HG03342 (cell line): Measurements from ENCODE around the gene CYP4Z1.
"Not testable (repeated sequence)": the region's sequence is repeated elsewhere in the genome, so short reads cannot be mapped to it uniquely, and the experiment has no call there.

Experiments
- ATAC-seq: cut with Tn5 transposase; IDR thresholded peaks from one replicate; pipeline ENCODE4 v1.9.1; 2021; ENCODE audit warnings: mild to moderate bottlenecking, moderate library complexity; ENCODE audit not compliant: unreplicated experiment

The CYP4Z1 gene

DNA sequence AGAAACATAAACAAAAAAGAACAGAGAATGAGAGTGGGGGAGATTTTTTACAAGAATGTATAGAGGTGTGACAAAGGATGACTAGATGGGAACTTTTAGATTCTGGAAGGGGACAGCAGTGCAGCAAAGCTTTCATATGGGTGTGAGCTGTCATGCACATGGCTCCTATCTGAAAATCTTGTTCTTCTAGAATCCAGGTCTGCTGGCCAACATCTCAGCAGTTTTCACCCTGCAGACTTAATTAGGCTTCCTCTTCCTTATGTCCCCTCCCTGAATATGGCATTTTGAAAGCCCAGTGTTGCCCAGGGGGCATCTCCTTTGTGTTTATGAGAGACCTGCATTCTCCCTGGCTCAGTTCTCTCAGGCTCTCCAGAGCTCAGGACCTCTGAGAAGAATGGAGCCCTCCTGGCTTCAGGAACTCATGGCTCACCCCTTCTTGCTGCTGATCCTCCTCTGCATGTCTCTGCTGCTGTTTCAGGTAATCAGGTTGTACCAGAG, at the start of gene CYP4Z1:
TSS of gene CYP4Z1 (plus strand) at position 135 of the 498 bp plus-strand sequence. CDS start at position 395, 260 bp downstream.
- no peak for ATAC-seq

GRCh38 chr1:47021070-47021469, 46.0 kb upstream of the CYP4Z1 start:
- ATAC-seq = no peak

DNA sequence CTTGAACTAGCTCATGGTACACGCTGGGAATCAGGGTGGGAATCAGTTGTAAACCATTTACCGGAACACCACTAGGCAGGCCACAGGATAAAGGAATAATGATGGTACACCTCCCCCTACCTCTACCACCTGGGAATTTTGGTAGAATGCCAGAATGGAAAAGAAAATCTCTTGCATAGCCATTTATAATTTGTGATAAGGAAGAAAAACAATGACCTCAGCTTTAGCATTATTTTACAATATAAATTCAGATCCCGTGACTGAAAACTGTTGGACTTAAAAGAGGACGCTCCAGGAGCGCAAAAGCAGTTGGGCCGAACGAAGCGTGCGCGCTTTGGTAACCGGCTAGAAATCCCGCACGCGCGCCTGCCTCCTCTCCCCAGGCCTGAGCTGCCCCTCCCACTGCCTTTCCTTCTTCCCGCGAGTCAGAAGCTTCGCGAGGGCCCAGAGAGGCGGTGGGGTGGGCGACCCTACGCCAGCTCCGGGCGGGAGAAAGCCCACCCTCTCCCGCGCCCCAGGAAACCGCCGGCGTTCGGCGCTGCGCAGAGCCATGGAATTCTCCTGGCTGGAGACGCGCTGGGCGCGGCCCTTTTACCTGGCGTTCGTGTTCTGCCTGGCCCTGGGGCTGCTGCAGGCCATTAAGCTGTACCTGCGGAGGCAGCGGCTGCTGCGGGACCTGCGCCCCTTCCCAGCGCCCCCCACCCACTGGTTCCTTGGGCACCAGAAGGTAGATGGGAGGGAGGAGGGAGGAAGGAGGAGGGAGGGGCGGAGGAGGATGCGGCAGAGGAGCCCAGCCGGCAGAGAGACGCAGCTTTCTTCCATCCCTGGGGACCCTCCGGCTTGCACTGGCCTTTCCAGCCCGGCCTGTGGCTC, 43.5 kb upstream of the CYP4Z1 start, which contains the start of gene CYP4X1:
TSS of gene CYP4X1 (plus strand) at position 402 of the 873 bp plus-strand sequence. CDS start at position 551, 149 bp downstream.
- ATAC-seq = no peak

DNA sequence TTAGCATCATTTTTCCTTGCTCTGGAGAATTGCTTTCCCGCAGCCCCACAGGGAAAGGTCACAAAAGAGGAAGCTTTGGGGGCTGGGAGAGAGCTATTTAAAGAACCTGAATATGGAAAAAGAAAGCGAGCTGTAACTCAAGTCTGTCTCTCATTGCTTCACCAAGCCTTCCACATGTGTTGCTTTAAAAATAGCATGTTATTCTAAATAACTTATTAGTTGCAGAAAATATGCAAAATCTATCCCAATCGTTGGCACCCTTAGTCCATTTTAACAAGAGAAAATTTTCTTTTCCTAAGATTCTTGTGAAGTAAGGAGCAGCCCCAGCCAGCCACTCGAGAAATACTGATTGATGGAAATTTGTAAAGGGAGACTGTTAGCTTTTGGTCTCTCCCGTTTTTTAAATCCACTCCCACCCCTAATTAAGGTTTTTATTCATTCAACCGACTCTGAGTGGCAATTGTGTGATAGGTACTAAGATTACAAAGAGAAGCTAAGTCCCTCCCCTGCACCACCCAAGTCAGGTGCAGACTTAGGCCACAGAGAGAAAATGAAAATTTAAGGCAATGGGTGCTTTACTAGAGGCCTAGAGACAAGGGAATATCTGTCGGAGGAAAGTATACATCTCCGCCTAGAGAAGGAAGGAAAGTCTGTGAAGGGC, 42.8 kb upstream of the CYP4Z1 start:
- ATAC-seq = no peak

GRCh38 chr1:47030170-47030805, 36.7 kb upstream of the CYP4Z1 start:
- no peak for ATAC-seq

DNA sequence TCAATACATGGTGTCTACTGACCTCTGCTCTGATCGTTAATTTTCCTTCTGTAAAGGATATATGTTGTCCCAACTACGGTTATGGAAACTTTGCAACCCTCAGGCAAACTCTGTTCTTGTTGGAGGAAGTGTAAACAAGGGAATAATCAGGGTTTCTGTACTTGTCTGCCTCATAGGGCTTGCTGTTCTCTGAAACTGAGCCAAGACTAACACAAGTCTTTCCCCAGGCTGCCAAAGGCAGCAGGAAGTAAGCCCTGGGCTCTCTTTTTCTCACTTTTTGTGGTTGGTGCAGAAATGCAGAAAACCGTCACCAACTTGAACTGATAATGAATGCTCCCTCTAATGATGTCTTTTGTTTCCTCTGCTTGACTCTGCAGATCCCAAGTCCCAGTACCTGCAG, 36.0 kb upstream of the CYP4Z1 start:
- ATAC-seq = no peak

- no peak for ATAC-seq
These were observed 35.4 kb upstream of the CYP4Z1 start for GRCh38 chr1:47031585-47031984.

- no peak for ATAC-seq
These were observed 30.3 kb upstream of the CYP4Z1 start for GRCh38 chr1:47036764-47037163.

DNA sequence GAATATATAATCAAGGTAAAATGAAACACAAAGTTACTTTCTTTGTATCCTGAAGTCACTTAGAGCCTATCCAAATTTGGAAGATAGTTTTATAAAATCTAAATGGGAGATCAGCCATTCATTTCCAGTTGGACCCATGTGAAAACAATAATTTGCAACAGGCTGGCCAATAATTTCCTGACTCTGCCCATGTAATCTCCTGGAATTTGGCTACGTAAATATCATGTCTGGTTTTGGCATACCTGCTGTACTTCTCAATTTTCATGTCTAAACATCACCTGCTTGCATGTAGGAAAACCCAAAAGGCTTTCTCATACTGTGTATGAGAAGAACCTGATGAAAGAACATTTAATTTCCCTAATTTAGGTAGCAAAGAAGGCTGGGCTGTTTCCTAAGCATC, 7.7 kb upstream of the CYP4Z1 start:
- ATAC-seq = no peak

GRCh38 chr1:47069080-47069479, 2.0 kb downstream of the CYP4Z1 start:
- not testable (repeated sequence) for ATAC-seq

- ATAC-seq = not testable (repeated sequence)
These were observed 2.5 kb downstream of the CYP4Z1 start for GRCh38 chr1:47069509-47069908.

DNA sequence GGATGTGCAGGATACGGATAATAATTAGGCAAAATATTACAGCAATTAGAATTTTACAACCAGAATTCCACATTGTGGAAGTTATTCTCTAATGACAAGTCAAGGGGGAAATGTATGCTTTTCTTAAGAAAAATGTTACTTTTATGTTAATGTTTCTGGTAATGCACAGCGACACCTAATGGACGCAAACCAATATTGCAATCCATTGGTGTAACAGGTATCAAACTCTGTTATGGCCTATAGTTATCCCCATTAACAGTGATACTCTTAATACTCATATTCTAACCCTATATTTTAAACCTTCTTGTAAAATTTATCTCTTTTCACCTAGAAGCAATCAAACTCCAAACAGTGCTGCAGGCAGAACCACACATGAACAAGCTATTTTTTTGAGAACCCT, 22.3 kb downstream of the CYP4Z1 start:
- ATAC-seq = not testable (repeated sequence)

DNA sequence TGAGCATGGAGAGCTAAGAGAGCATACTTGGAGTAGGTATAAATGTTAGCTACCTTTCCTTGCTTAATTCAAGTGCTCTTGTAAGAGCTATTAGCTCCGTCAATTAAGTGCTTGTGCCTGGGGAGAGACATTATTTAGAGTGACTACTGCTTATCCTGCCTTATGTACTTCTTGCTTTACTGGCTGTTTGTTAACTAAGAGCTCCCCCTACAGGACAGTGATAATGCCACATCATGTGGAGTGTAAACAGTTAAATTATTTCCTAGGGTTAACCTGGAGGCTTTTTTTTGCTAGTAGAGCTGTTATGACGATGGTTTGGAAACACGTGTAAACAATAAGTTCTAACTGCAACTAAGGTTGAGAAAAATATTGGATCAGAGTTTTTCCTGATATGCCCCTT, 24.4 kb downstream of the CYP4Z1 start:
- not testable (repeated sequence) for ATAC-seq

DNA sequence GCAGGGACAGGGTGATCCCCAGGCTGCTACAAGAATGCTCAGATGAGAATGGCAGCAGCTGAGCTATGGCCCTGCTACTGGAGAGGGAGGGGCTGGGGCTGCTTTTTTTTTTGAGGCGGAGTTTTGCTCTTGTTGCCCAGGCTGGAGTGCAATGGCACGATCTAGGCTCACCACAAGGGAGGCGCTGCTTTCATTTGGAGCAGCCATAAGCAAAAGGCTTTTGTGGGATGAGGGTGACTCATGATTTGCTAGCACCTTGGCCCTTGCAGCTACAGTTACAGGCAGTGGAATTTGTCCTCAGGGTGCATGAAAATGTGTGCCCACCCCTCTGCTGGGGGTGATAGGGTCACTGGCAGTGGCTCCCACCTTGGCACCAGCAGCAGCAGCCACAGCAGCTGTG, 37.8 kb downstream of the CYP4Z1 start:
- ATAC-seq = no peak

DNA sequence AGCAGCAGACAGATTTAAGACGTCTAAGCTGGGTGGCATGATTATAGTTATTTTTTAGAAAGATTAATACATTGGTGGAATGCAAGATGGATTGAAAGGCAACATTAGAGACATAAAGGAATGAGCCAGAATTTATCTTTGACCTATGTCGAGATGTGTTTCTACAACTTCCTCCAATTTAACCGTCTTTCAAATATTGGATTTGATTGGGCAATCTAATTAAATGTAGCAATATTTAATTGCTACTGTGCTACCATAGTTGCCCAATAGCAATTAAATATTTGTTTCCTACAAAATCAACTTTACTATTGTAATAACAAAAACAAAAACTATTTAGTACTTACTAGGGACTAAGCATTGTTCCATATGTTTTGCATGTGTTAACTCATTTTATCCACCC, 39.8 kb downstream of the CYP4Z1 start:
- ATAC-seq = no peak

GRCh38 chr1:47107851-47108574, 41.0 kb downstream of the CYP4Z1 start:
- not testable (repeated sequence) for ATAC-seq

GRCh38 chr1:47109482-47109881, 42.5 kb downstream of the CYP4Z1 start:
- not testable (repeated sequence) for ATAC-seq

GRCh38 chr1:47113178-47113577, 46.1 kb downstream of the CYP4Z1 start:
- no peak for ATAC-seq

DNA sequence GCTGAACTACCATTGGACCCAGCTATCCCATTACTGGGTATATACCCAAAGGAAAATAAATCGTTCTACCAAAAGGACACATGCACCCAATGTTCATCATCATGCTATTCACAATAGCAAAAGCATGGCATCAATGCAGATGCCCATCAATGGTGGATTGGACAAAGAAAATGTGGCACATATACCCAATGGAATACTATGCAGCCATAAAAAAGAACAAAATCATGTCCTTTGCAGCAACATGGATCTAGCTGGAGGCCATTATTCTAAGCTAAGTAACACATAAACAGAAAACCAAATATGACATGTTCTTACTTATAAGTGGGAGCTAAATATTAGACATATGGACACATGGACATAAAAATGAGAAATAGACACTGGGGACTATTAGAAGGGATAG, 54.0 kb downstream of the CYP4Z1 start:
- ATAC-seq = not testable (repeated sequence)

DNA sequence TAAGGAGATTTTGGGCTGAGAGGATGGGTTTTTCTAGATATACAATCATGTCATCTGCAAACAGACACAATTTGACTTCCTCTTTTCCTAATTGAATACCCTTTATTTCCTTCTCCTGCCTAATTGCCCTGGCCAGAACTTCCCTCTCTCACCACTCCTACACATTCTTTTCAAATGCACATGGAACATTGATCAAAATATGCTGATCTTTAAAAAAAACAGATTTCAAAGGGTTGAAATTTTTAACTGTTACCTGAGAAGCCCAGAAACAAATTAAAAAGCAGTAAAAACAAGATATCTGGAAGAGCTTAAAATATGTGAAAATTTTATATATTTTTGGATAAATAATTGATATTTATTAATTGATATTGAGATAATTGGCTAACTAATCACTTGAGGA, 57.8 kb downstream of the CYP4Z1 start:
- not testable (repeated sequence) for ATAC-seq

- ATAC-seq = not testable (repeated sequence)
These were observed 60.0 kb downstream of the CYP4Z1 start for GRCh38 chr1:47126997-47127396.
